HEK293 (cell line): ENCODE data around the gene CACNB2.

Experiments used
- CTCF ChIA-PET: fragments of 350-600 bp; formaldehyde crosslinking; extraction: SDS; loops from one replicate; lab custom pipeline; 2021; ENCODE audit warnings: antibody characterized with exemption; lab: Yijun Ruan, JAX
- POLR2A ChIA-PET: fragments of 300-600 bp; formaldehyde crosslinking; extraction: SDS; loops from one replicate; lab custom pipeline; 2020; ENCODE audit warnings: antibody characterized with exemption, inconsistent platforms; lab: Yijun Ruan, JAX
- H3K27ac ChIP-seq: fragments of 200-500 bp; sonication (Bioruptor generic); 2 replicates; pipeline ENCODE4 v1.5.1; 2014; ENCODE audit warnings: low read depth, low read length, control low read depth, inconsistent platforms; ENCODE audit errors: extremely low read depth
- H3K36me3 ChIP-seq, 2 experiments: fragments of 200-500 bp in 1 of 2; sonication (Bioruptor generic) in 1 of 2; 1 replicate in 1 of 2; 2 replicates in 1 of 2; pipeline ENCODE4 v1.5.1; 2014 to 2017; ENCODE audit warnings: inconsistent platforms in 2 of 2, low read length in 2 of 2; ENCODE audit not compliant: control insufficient read depth in 2 of 2, insufficient read depth in 1 of 2
- H3K4me1 ChIP-seq: fragments of 200-500 bp; sonication (Bioruptor generic); 2 replicates; pipeline ENCODE4 v1.5.1; 2014; ENCODE audit warnings: mild to moderate bottlenecking, low read length, inconsistent platforms; ENCODE audit not compliant: control insufficient read depth, insufficient read depth
- H3K4me3 ChIP-seq: 2 replicates; pipeline ENCODE4 v1.5.1; 2011; ENCODE audit warnings: low read depth, mild to moderate bottlenecking, control low read depth, low read length, moderate library complexity
- H3K9me3 ChIP-seq: fragments of 200-500 bp; sonication (Bioruptor generic); 2 replicates; pipeline ENCODE4 v1.5.1; 2014; ENCODE audit warnings: low read depth, low read length, inconsistent platforms; ENCODE audit not compliant: control insufficient read depth, insufficient read depth
- BCL6B ChIP-seq: fragments of 450-650 bp; formaldehyde crosslinking; IDR thresholded peaks from 2 replicates; pipeline ENCODE4 v1.5.1; 2017; ENCODE audit warnings: missing biosample characterization, missing genetic modification characterization
- HIC1 ChIP-seq: fragments of 450-650 bp; formaldehyde crosslinking; IDR thresholded peaks from 2 replicates; pipeline ENCODE4 v1.5.1; 2016; ENCODE audit warnings: missing biosample characterization, missing genetic modification characterization
- KLF7 ChIP-seq: fragments of 450-650 bp; formaldehyde crosslinking; IDR thresholded peaks from 2 replicates; pipeline ENCODE4 v1.5.1; 2016; ENCODE audit warnings: missing biosample characterization, missing genetic modification characterization, borderline replicate concordance
- MYNN ChIP-seq: fragments of 450-650 bp; formaldehyde crosslinking; IDR thresholded peaks from 2 replicates; pipeline ENCODE4 v1.5.1; 2016; ENCODE audit warnings: missing biosample characterization, missing genetic modification characterization, borderline replicate concordance
- TRIM28 ChIP-seq: IDR thresholded peaks from 2 replicates; pipeline ENCODE4 v1.6.1; 2011; ENCODE audit warnings: low read length, control low read depth, borderline replicate concordance
- ZBTB11 ChIP-seq: fragments of 450-650 bp; formaldehyde crosslinking; conservative IDR thresholded peaks from 2 replicates; pipeline ENCODE4 v1.5.1; 2016; ENCODE audit warnings: low read depth, missing biosample characterization, missing genetic modification characterization
- ZBTB26 ChIP-seq: fragments of 450-650 bp; formaldehyde crosslinking; optimal IDR thresholded peaks from 2 replicates; pipeline ENCODE3; 2016; ENCODE audit warnings: missing biosample characterization, mild to moderate bottlenecking, missing genetic modification characterization
- ZBTB7A ChIP-seq: fragments of 450-650 bp; formaldehyde crosslinking; IDR thresholded peaks from 2 replicates; pipeline ENCODE4 v1.5.1; 2016; ENCODE audit warnings: low read depth, missing biosample characterization, missing genetic modification characterization
- ZFHX2 ChIP-seq: fragments of 450-650 bp; formaldehyde crosslinking; conservative IDR thresholded peaks from 2 replicates; pipeline ENCODE4 v1.5.1; 2016; ENCODE audit warnings: missing biosample characterization, missing genetic modification characterization
- ZFP3 ChIP-seq: fragments of 450-650 bp; formaldehyde crosslinking; IDR thresholded peaks from 2 replicates; pipeline ENCODE4 v1.5.1; 2016; ENCODE audit warnings: low read depth, missing biosample characterization, missing genetic modification characterization
- ZNF112 ChIP-seq: fragments of 450-650 bp; formaldehyde crosslinking; IDR thresholded peaks from 2 replicates; pipeline ENCODE4 v1.5.0; 2017; ENCODE audit warnings: missing biosample characterization, missing genetic modification characterization
- ZNF140 ChIP-seq: fragments of 450-650 bp; formaldehyde crosslinking; IDR thresholded peaks from 2 replicates; pipeline ENCODE4 v1.5.1; 2016; ENCODE audit warnings: missing biosample characterization, missing genetic modification characterization
- ZNF2 ChIP-seq: fragments of 450-650 bp; formaldehyde crosslinking; IDR thresholded peaks from 2 replicates; pipeline ENCODE4 v1.5.1; 2016; ENCODE audit warnings: missing biosample characterization, missing genetic modification characterization
- ZNF223 ChIP-seq: fragments of 450-650 bp; formaldehyde crosslinking; IDR thresholded peaks from 2 replicates; pipeline ENCODE4 v1.5.1; 2016; ENCODE audit warnings: missing biosample characterization, missing genetic modification characterization
- ZNF23 ChIP-seq: fragments of 450-650 bp; formaldehyde crosslinking; IDR thresholded peaks from 2 replicates; pipeline ENCODE4 v1.5.1; 2016; ENCODE audit warnings: missing biosample characterization, missing genetic modification characterization, borderline replicate concordance
- ZNF311 ChIP-seq: fragments of 450-650 bp; formaldehyde crosslinking; IDR thresholded peaks from 2 replicates; pipeline ENCODE4 v1.5.1; 2017; ENCODE audit warnings: missing biosample characterization, missing genetic modification characterization, borderline replicate concordance
- ZNF366 ChIP-seq: fragments of 450-650 bp; formaldehyde crosslinking; conservative IDR thresholded peaks from 2 replicates; pipeline ENCODE4 v1.5.1; 2016; ENCODE audit warnings: missing biosample characterization, missing genetic modification characterization
- ZNF426 ChIP-seq: fragments of 450-650 bp; formaldehyde crosslinking; IDR thresholded peaks from 2 replicates; pipeline ENCODE4 v1.5.1; 2017; ENCODE audit warnings: missing biosample characterization, missing genetic modification characterization, mild to moderate bottlenecking, inconsistent platforms, moderate library complexity
- ZNF585B ChIP-seq: fragments of 450-650 bp; formaldehyde crosslinking; IDR thresholded peaks from 2 replicates; pipeline ENCODE4 v1.5.1; 2016; ENCODE audit warnings: missing biosample characterization, missing genetic modification characterization
- ZNF629 ChIP-seq: fragments of 450-650 bp; formaldehyde crosslinking; IDR thresholded peaks from 2 replicates; pipeline ENCODE4 v1.5.1; 2017; ENCODE audit warnings: missing biosample characterization, missing genetic modification characterization
- ZNF701 ChIP-seq: fragments of 450-650 bp; formaldehyde crosslinking; IDR thresholded peaks from 2 replicates; pipeline ENCODE4 v1.5.1; 2016; ENCODE audit warnings: missing biosample characterization, missing genetic modification characterization
- ZNF707 ChIP-seq: fragments of 450-650 bp; formaldehyde crosslinking; IDR thresholded peaks from 2 replicates; pipeline ENCODE4 v1.5.1; 2016; ENCODE audit warnings: missing biosample characterization, missing genetic modification characterization
- ZNF785 ChIP-seq: fragments of 450-650 bp; formaldehyde crosslinking; IDR thresholded peaks from 2 replicates; pipeline ENCODE4 v1.5.1; 2016; ENCODE audit warnings: missing biosample characterization, missing genetic modification characterization
- ZSCAN4 ChIP-seq: fragments of 450-650 bp; formaldehyde crosslinking; IDR thresholded peaks from 2 replicates; pipeline ENCODE4 v1.5.1; 2017; ENCODE audit warnings: missing biosample characterization, missing genetic modification characterization

Gene CACNB2

GRCh38 chr10:18523025-18523424 is 382.8 kb downstream of the CACNB2 start:
- no peak for TF ChIP-seq ZSCAN4 (tag by site-specific recombination)
- TF ChIP-seq ZNF140 (tag by site-specific recombination), result no peak
- no peak for TF ChIP-seq ZNF785 (tag by site-specific recombination)
- no peak for TF ChIP-seq ZNF112 (tag by site-specific recombination)
- no peak for TF ChIP-seq ZNF366 (tag by site-specific recombination)
- TF ChIP-seq ZNF2 (tag by site-specific recombination), result no peak
- TF ChIP-seq ZNF585B (tag by site-specific recombination), result no peak
- no peak for TF ChIP-seq ZBTB7A
- no peak for TF ChIP-seq ZNF23 (tag by site-specific recombination)
- no peak for TF ChIP-seq KLF7 (tag by site-specific recombination)
- no peak for TF ChIP-seq HIC1 (tag by site-specific recombination)
- TF ChIP-seq ZFP3, result no peak
- no peaks in the 10 kb centered on the region for H3K9me3 ChIP-seq
- ChIA-PET POLR2A (no interaction called here), CTCF (no interaction called here)
- no peak overlapping the region for H3K27ac ChIP-seq
- H3K36me3 ChIP-seq, result peaks cover 0 to 15% of the 10 kb centered on the region in 2 experiments; a peak in 1 of 3 replicates
- H3K4me1 ChIP-seq, result no peaks in the 10 kb centered on the region
- no peak overlapping the region for H3K4me3 ChIP-seq

GRCh38 chr10:18523858-18524257 is 383.6 kb downstream of the CACNB2 start:
- Histone ChIP-seq H3K27ac (no peak overlapping the region), H3K9me3 (no peaks in the 10 kb centered on the region), H3K4me1 (no peaks in the 10 kb centered on the region), H3K36me3 (peaks cover 0 to 15% of the 10 kb centered on the region in 2 experiments; a peak in 2 of 3 replicates), H3K4me3 (no peak overlapping the region)
- TF ChIP-seq TRIM28 (no peak), ZNF701 (tag by site-specific recombination) (no peak), ZFHX2 (tag by site-specific recombination) (no peak)
- ChIA-PET POLR2A (no interaction called here), CTCF (no interaction called here)

- Histone ChIP-seq H3K27ac (no peak overlapping the region), H3K36me3 (peaks cover 0 to 17% of the 10 kb centered on the region in 2 experiments; a peak in 2 of 3 replicates), H3K4me1 (no peaks in the 10 kb centered on the region), H3K9me3 (no peaks in the 10 kb centered on the region; the same call in 1 of the 2 replicates), H3K4me3 (no peak overlapping the region)
- ChIA-PET POLR2A (no interaction called here), CTCF (no interaction called here)
- TF ChIP-seq MYNN (tag by site-specific recombination) (no peak), ZBTB11 (tag by site-specific recombination) (no peak), ZNF707 (tag by site-specific recombination) (no peak), ZNF223 (tag by site-specific recombination) (no peak), ZNF311 (tag by site-specific recombination) (no peak), ZNF426 (tag by site-specific recombination) (no peak), ZBTB26 (tag by site-specific recombination) (no peak), ZNF629 (tag by site-specific recombination) (no peak), BCL6B (tag by site-specific recombination) (no peak)
Observed at GRCh38 chr10:18527687-18528086, 387.5 kb downstream of the CACNB2 start.
